ENCODE data around the gene RASGEF1C.

RASGEF1C gene

GRCh38 chr5:180197016-180197702, 11.9 kb downstream of the RASGEF1C start:
- DNase-seq (ENCODE audit: extremely low read depth, low read depth), result no peak
- TF ChIP-seq CTCF (IDR thresholded peaks at IDR 0.05; ENCODE audit: low read depth, low read length), result no peak

- TF ChIP-seq CTCF (IDR thresholded peaks at IDR 0.05; ENCODE audit: low read depth, low read length), result no peak
- DNase-seq (ENCODE audit: extremely low read depth, low read depth), result no peak
Observed at GRCh38 chr5:180194410-180195345, 14.3 kb downstream of the RASGEF1C start.

- TF ChIP-seq CTCF (IDR thresholded peaks at IDR 0.05; ENCODE audit: low read depth, low read length), result no peak
- DNase-seq (ENCODE audit: extremely low read depth, low read depth), result no peak
Observed at GRCh38 chr5:180193749-180194375, 15.1 kb downstream of the RASGEF1C start.

GRCh38 chr5:180191716-180192115, 17.3 kb downstream of the RASGEF1C start:
- DNase-seq (ENCODE audit: extremely low read depth, low read depth), result no peak
- no peak for TF ChIP-seq CTCF (IDR thresholded peaks at IDR 0.05; ENCODE audit: low read depth, low read length)

GRCh38 chr5:180187767-180188166, 21.2 kb downstream of the RASGEF1C start:
- no peak for TF ChIP-seq CTCF (IDR thresholded peaks at IDR 0.05; ENCODE audit: low read depth, low read length)
- no peak for DNase-seq (ENCODE audit: extremely low read depth, low read depth)

GRCh38 chr5:180180846-180181245, 28.2 kb downstream of the RASGEF1C start:
- no peak for TF ChIP-seq CTCF (IDR thresholded peaks at IDR 0.05; ENCODE audit: low read depth, low read length)
- no peak for DNase-seq (ENCODE audit: extremely low read depth, low read depth)

- DNase-seq (ENCODE audit: extremely low read depth, low read depth), result no peak
- no peak for TF ChIP-seq CTCF (IDR thresholded peaks at IDR 0.05; ENCODE audit: low read depth, low read length)
Observed at GRCh38 chr5:180180421-180180820, 28.6 kb downstream of the RASGEF1C start.
